PFSK-1 (cell line): ENCODE results near the gene PAXX.

ENCODE experiments used
- FOXP2 ChIP-seq: optimal IDR thresholded peaks from 2 replicates; pipeline ENCODE3; 2011; ENCODE audit warnings: borderline replicate concordance, control low read depth, inconsistent platforms; ENCODE audit not compliant: insufficient read depth; ENCODE audit errors: extremely low read length, extremely low read depth
- POLR2AphosphoS5 ChIP-seq: IDR thresholded peaks from 2 replicates; pipeline ENCODE4 v1.6.1; 2012; ENCODE audit warnings: low read depth, mild to moderate bottlenecking, control low read depth, low read length, moderate library complexity
- REST ChIP-seq, 2 experiments: IDR thresholded peaks; 2 replicates each; pipeline versions ENCODE4 v1.6.1 to v1.8.0; 2011 to 2012; ENCODE audit warnings: low read depth in 2 of 2, low read length in 2 of 2, control low read depth in 1 of 2, inconsistent platforms in 1 of 2, mild to moderate bottlenecking in 1 of 2, moderate library complexity in 1 of 2; ENCODE audit not compliant: insufficient read depth in 1 of 2
- SIN3A ChIP-seq: IDR thresholded peaks from 2 replicates; pipeline ENCODE4 v1.6.1; 2012; ENCODE audit warnings: mild to moderate bottlenecking, low read length, moderate library complexity, borderline replicate concordance; ENCODE audit not compliant: insufficient read depth
- TAF1 ChIP-seq: IDR thresholded peaks from 2 replicates; pipeline ENCODE4 v1.6.1; 2012; ENCODE audit warnings: low read length, control low read depth, borderline replicate concordance; ENCODE audit not compliant: insufficient read depth

GRCh38 chr9:136977223-136977622 lies 15.0 kb upstream of the PAXX start, which contains the start of gene PTGDS:
- TF ChIP-seq REST (IDR thresholded peaks at IDR 0.05; ENCODE audit: insufficient read depth in 1 of 2, low read depth in 2 of 2, low read length in 2 of 2) (no peak), TAF1 (no peak), SIN3A (no peak), POLR2AphosphoS5 (no peak), FOXP2 (no peak)
